ENCODE measurements around the gene GABBR2.

The GABBR2 gene

GRCh38 chr9:98242426-98242825 is 466.3 kb downstream of the GABBR2 start:
- DNase-seq: no peak

GRCh38 chr9:98241357-98242300 is 467.1 kb downstream of the GABBR2 start:
- no peak for DNase-seq

DNA sequence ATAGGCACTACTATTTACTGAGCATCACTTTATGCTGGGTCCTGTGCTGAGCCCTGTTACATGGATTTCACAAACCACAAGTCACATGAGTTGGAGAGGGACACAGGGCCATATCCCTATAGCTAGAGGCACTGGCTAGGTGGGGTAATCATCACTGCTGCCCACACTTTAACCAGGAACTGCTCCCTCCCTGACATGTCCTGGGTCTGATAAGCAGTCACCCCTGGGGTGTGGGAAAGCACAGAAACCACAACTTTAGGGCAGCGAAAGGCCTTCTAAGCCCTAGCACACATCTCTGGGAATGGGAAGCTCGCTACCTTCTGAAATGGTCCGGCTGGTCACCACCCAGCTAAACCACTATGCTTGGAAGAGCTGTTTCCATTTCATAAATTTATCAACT is 468.3 kb downstream of the GABBR2 start:
- DNase-seq: no peak
